ENCODE results near the gene HOXA6. TPM values are rescaled to one million over a fixed set of nuclear protein-coding genes. Genes with fewer than 3 reads are reported as not detected.

HOXA6 gene
- total RNA-seq, 1 experiment from 2014 or later = not detected

GRCh38 chr7:27116962-27117886 is 30.4 kb downstream of the HOXA6 start (continued):
- TF ChIP-seq ELF4 (CRISPR knock-in tag; IDR thresholded peaks at IDR 0.05; ENCODE audit: low read depth) (no peak), IRF1 (CRISPR knock-in tag; IDR thresholded peaks at IDR 0.05) (no peak)

- ChIA-PET CTCF (interaction anchor here (0.8 to 3.9 kb wide), 5 partner anchors 27 to 63 kb away, joined by 3 to 12 read pairs (median 4); partner anchors contain the start of gene HOXA5), POLR2A (interaction anchor here (1.1 kb wide), 1 partner anchor 16 kb away, joined by 4 read pairs; no protein-coding TSS in a partner anchor)
- H3K27ac Mint-ChIP-seq = no peak overlapping the region
- ATAC-seq = no peak
- no peaks in the 10 kb centered on the region for H3K36me3 Mint-ChIP-seq
- H3K4me3 Mint-ChIP-seq = no peak overlapping the region
- H3K9me3 Mint-ChIP-seq = no peaks in the 10 kb centered on the region
- H3K4me1 Mint-ChIP-seq = peaks cover 13% of the 10 kb centered on the region
- peaks cover 95% of the 10 kb centered on the region for H3K27me3 Mint-ChIP-seq (ENCODE audit: low read depth)
- DNase-seq (ENCODE audit: low spot score) = no peak
- TF ChIP-seq ZNF532 (CRISPR knock-in tag; IDR thresholded peaks at IDR 0.05; ENCODE audit: borderline replicate concordance) (no peak), FOXJ3 (CRISPR knock-in tag; IDR thresholded peaks at IDR 0.05; ENCODE audit: borderline replicate concordance) (no peak), KAT7 (CRISPR knock-in tag; IDR thresholded peaks at IDR 0.05; ENCODE audit: borderline replicate concordance) (no peak), MYBL2 (CRISPR knock-in tag; IDR thresholded peaks at IDR 0.05) (no peak), ZNF416 (CRISPR knock-in tag; IDR thresholded peaks at IDR 0.05) (no peak), E2F4 (CRISPR knock-in tag; IDR thresholded peaks at IDR 0.05; ENCODE audit: borderline replicate concordance, low read depth) (no peak), USF1 (CRISPR knock-in tag; IDR thresholded peaks at IDR 0.05) (no peak), ZMAT4 (CRISPR knock-in tag; IDR thresholded peaks at IDR 0.05) (no peak), AR (CRISPR knock-in tag; IDR thresholded peaks at IDR 0.05) (no peak), FOXK1 (CRISPR knock-in tag; IDR thresholded peaks at IDR 0.05) (no peak), JUN (CRISPR knock-in tag; IDR thresholded peaks at IDR 0.05) (no peak), NR1H2 (CRISPR knock-in tag; IDR thresholded peaks at IDR 0.05) (no peak), CBFB (CRISPR knock-in tag; IDR thresholded peaks at IDR 0.05; ENCODE audit: low read depth) (no peak), E2F1 (CRISPR knock-in tag; IDR thresholded peaks at IDR 0.05) (no peak), NFYB (CRISPR knock-in tag; conservative IDR thresholded peaks at IDR 0.05; ENCODE audit: low read depth) (no peak)
These were observed 31.3 kb downstream of the HOXA6 start for GRCh38 chr7:27116031-27116961.
